22Rv1 (cell line): ENCODE measurements around the gene ISYNA1.

Source experiments
- CTCF ChIP-seq: fragments of 450-650 bp; IDR thresholded peaks from 2 replicates; pipeline ENCODE4 v1.5.1; 2017; ENCODE audit warnings: mild to moderate bottlenecking
- ZFX ChIP-seq: fragments of 450-650 bp; IDR thresholded peaks from 2 replicates; pipeline ENCODE4 v1.6.1; 2017; ENCODE audit warnings: antibody characterized with exemption, borderline replicate concordance

GRCh38 chr19:18460900-18461299 lies 23.0 kb upstream of the ISYNA1 start:
- TF ChIP-seq CTCF (no peak), ZFX (no peak)
